H9 (cell line): ENCODE data around the gene DNAAF5. TPM values are rescaled to one million over a fixed set of nuclear protein-coding genes. Genes with fewer than 3 reads are reported as not detected.

Source experiments
- DNase-seq: peaks from one replicate; pipeline ENCODE4 v3.0.0-alpha.2; 2017
- H2AFZ ChIP-seq: one replicate; pipeline ENCODE4 v1.6.1; 2013; ENCODE audit warnings: mild to moderate bottlenecking, low read length, control low read depth, moderate library complexity
- H2AK5ac ChIP-seq: 2 replicates; pipeline ENCODE4 v1.6.1; 2013; ENCODE audit warnings: low read length, control low read depth, mixed read lengths; ENCODE audit not compliant: insufficient read length
- H2BK120ac ChIP-seq: one replicate; pipeline ENCODE4 v1.6.1; 2013; ENCODE audit warnings: low read depth, mild to moderate bottlenecking, low read length, control low read depth, inconsistent platforms; ENCODE audit not compliant: poor library complexity, severe bottlenecking
- H2BK12ac ChIP-seq: 2 replicates; pipeline ENCODE4 v1.6.1; 2013; ENCODE audit warnings: low read length, control low read depth, mixed read lengths, low read depth; ENCODE audit not compliant: insufficient read length
- H2BK15ac ChIP-seq: 2 replicates; pipeline ENCODE4 v1.6.1; 2013; ENCODE audit warnings: low read depth, low read length, control low read depth
- H2BK20ac ChIP-seq: one replicate; pipeline ENCODE4 v1.6.1; 2013; ENCODE audit warnings: low read depth, mild to moderate bottlenecking, low read length, control low read depth, inconsistent platforms; ENCODE audit not compliant: poor library complexity, severe bottlenecking
- H2BK5ac ChIP-seq: 2 replicates; pipeline ENCODE4 v1.6.1; 2013; ENCODE audit warnings: low read length, control low read depth, mixed read lengths; ENCODE audit not compliant: insufficient read length
- H3K14ac ChIP-seq: 2 replicates; pipeline ENCODE4 v1.6.1; 2013; ENCODE audit warnings: low read length, control low read depth; ENCODE audit not compliant: insufficient read depth
- H3K18ac ChIP-seq: 2 replicates; pipeline ENCODE4 v1.6.1; 2013; ENCODE audit warnings: low read depth, mild to moderate bottlenecking, mixed read lengths, low read length, control low read depth; ENCODE audit not compliant: insufficient read length
- H3K23ac ChIP-seq: 2 replicates; pipeline ENCODE4 v1.6.1; 2013; ENCODE audit warnings: low read length, control low read depth, mixed read lengths, low read depth; ENCODE audit not compliant: insufficient read length
- H3K23me2 ChIP-seq: 2 replicates; pipeline ENCODE4 v1.6.1; 2013; ENCODE audit warnings: low read depth, mild to moderate bottlenecking, mixed read lengths, low read length, control low read depth; ENCODE audit not compliant: insufficient read length, poor library complexity, severe bottlenecking
- H3K27ac ChIP-seq: 2 replicates; pipeline ENCODE4 v1.5.1; 2013; ENCODE audit warnings: low read length, control low read depth, mixed read lengths, low read depth; ENCODE audit not compliant: insufficient read length
- H3K27me3 ChIP-seq: 2 replicates; pipeline ENCODE4 v1.6.1; 2013; ENCODE audit warnings: low read length, control low read depth, inconsistent platforms; ENCODE audit not compliant: insufficient read depth
- H3K4ac ChIP-seq: 2 replicates; pipeline ENCODE4 v1.6.1; 2013; ENCODE audit warnings: low read depth, mild to moderate bottlenecking, control low read depth, inconsistent platforms, low read length, moderate library complexity
- H3K4me1 ChIP-seq: 2 replicates; pipeline ENCODE4 v1.6.1; 2013; ENCODE audit warnings: low read length, control low read depth, inconsistent platforms; ENCODE audit not compliant: insufficient read depth
- H3K4me2 ChIP-seq: 2 replicates; pipeline ENCODE4 v1.6.1; 2013; ENCODE audit warnings: low read length, control low read depth, mixed read lengths; ENCODE audit not compliant: insufficient read length, insufficient read depth
- H3K56ac ChIP-seq: 2 replicates; pipeline ENCODE4 v1.6.1; 2013; ENCODE audit warnings: low read depth, mild to moderate bottlenecking, mixed read lengths, low read length, control low read depth; ENCODE audit not compliant: insufficient read length
- H3K79me1 ChIP-seq: 2 replicates; pipeline ENCODE4 v1.6.1; 2013; ENCODE audit warnings: low read depth, mild to moderate bottlenecking, moderate library complexity, low read length, control low read depth, inconsistent platforms; ENCODE audit not compliant: insufficient read depth, poor library complexity, severe bottlenecking
- H3K79me2 ChIP-seq: 2 replicates; pipeline ENCODE4 v1.6.1; 2013; ENCODE audit warnings: low read length, control low read depth, inconsistent platforms; ENCODE audit not compliant: insufficient read depth
- H3K9ac ChIP-seq: 2 replicates; pipeline ENCODE4 v1.6.1; 2013; ENCODE audit warnings: low read length, control low read depth, mixed read lengths; ENCODE audit not compliant: insufficient read length; ENCODE audit errors: extremely low read depth
- H3K9me3 ChIP-seq: one replicate; pipeline ENCODE4 v1.6.1; 2013; ENCODE audit warnings: low read depth, low read length, inconsistent platforms; ENCODE audit not compliant: control insufficient read depth
- H3T11ph ChIP-seq: one replicate; pipeline ENCODE4 v1.6.1; 2013; ENCODE audit warnings: mild to moderate bottlenecking, low read length, control low read depth, inconsistent platforms
- H4K20me1 ChIP-seq: one replicate; pipeline ENCODE4 v1.6.1; 2013; ENCODE audit not compliant: control insufficient read depth, insufficient read length, insufficient read depth
- H4K5ac ChIP-seq: 2 replicates; pipeline ENCODE4 v1.6.1; 2013; ENCODE audit warnings: low read depth, mild to moderate bottlenecking, mixed read lengths, low read length, control low read depth; ENCODE audit not compliant: insufficient read length
- H4K8ac ChIP-seq: replicated peaks from 2 replicates; pipeline ENCODE4 v1.6.1; 2013; ENCODE audit warnings: low read length, control low read depth, mixed read lengths, low read depth; ENCODE audit not compliant: insufficient read length
- H4K91ac ChIP-seq: 2 replicates; pipeline ENCODE4 v1.6.1; 2013; ENCODE audit warnings: low read depth, mild to moderate bottlenecking, moderate library complexity, mixed read lengths, low read length, control low read depth; ENCODE audit not compliant: insufficient read length
- H3K27ac Mint-ChIP-seq, 3 experiments: 2 replicates in 2 of 3; 3 replicates in 1 of 3; pipeline ENCODE4 v1.8.0; 2020 to 2021; ENCODE audit warnings: mixed read lengths in 3 of 3, mild to moderate bottlenecking in 1 of 3, moderate library complexity in 1 of 3
- H3K27me3 Mint-ChIP-seq: 2 replicates; pipeline ENCODE4 v1.8.0; 2021; ENCODE audit warnings: low read depth, mild to moderate bottlenecking, moderate library complexity, mixed read lengths
- H3K36me3 Mint-ChIP-seq, 3 experiments: 2 replicates in 2 of 3; 3 replicates in 1 of 3; pipeline ENCODE4 v1.8.0; 2020 to 2021; ENCODE audit warnings: low read depth in 3 of 3, mixed read lengths in 3 of 3; ENCODE audit not compliant: insufficient read depth in 1 of 3
- H3K4me1 Mint-ChIP-seq, 2 experiments: 2 replicates each; pipeline ENCODE4 v1.8.0; 2020; ENCODE audit warnings: mixed read lengths in 2 of 2
- H3K4me3 Mint-ChIP-seq, 2 experiments: 2 replicates in 1 of 2; 3 replicates in 1 of 2; pipeline ENCODE4 v1.8.0; 2020 to 2021; ENCODE audit warnings: mild to moderate bottlenecking in 2 of 2, mixed read lengths in 2 of 2, moderate library complexity in 1 of 2
- H3K9me3 Mint-ChIP-seq, 2 experiments: 2 replicates in 1 of 2; 3 replicates in 1 of 2; pipeline ENCODE4 v1.8.0; 2020; ENCODE audit warnings: mild to moderate bottlenecking in 2 of 2, mixed read lengths in 2 of 2, moderate library complexity in 1 of 2
- CTCF ChIP-seq: fragments of 200-600 bp; sonication (generic); conservative IDR thresholded peaks from 3 replicates; pipeline ENCODE4 v1.8.0; 2021; ENCODE audit warnings: antibody characterized with exemption, mild to moderate bottlenecking
- WGBS: extraction: QIAGEN DNeasy Blood & Tissue Kit; methylation state at CpG from one replicate; pipeline ENCODE4 v1.1.7; 2013; ENCODE audit warnings: missing lambda C conversion rate, low lambda C conversion rate, mixed read lengths; ENCODE audit not compliant: insufficient read length; ENCODE audit errors: extremely low coverage; 5-methylcytosine and 5-hydroxymethylcytosine counted together
- total RNA-seq: library from RNA; stranded (reverse); gene quantifications from 2 replicates; pipeline ENCODE4 v1.2.1, GENCODE V29; 2021

The DNAAF5 gene
- total RNA-seq, 1 experiment from 2014 or later: 43.5 TPM

GRCh38 chr7:738723-739454 is 12.4 kb downstream of the DNAAF5 start:
- no peak overlapping the region for H3K4me3 Mint-ChIP-seq
- no peak overlapping the region for H3K56ac ChIP-seq
- no peak overlapping the region for H3K18ac ChIP-seq
- no peaks in the 10 kb centered on the region for H3K27me3 Mint-ChIP-seq
- H3K27ac Mint-ChIP-seq: peak overlapping the region in 1 of 3 experiments; percentile 21; a peak in 1 of 7 replicates
- H3K23me2 ChIP-seq: no peaks in the 10 kb centered on the region
- H3K4me1 ChIP-seq: no peaks in the 10 kb centered on the region
- no CpG with 5 or more reads among the region's 24 CpGs for WGBS
- H3K27ac ChIP-seq: no peak overlapping the region
- 0 out of 4 replicates have a peak, but pooled peaks cover 0 to 2% of the 10 kb centered on the region in 2 experiments for H3K4me1 Mint-ChIP-seq
- peaks cover 14% of the 10 kb centered on the region; the same call in 1 of the 2 replicates for H3K79me2 ChIP-seq
- H3K4me2 ChIP-seq: no peak overlapping the region
- H2BK20ac ChIP-seq: no peak overlapping the region
- no peak overlapping the region for H2BK12ac ChIP-seq
- H3K14ac ChIP-seq: no peak overlapping the region
- no peak overlapping the region for H3K9ac ChIP-seq
- H3K79me1 ChIP-seq: peaks cover 2% of the 10 kb centered on the region
- no peak overlapping the region for H2BK15ac ChIP-seq
- H3K36me3 Mint-ChIP-seq: peaks cover 20 to 28% (median 21%) of the 10 kb centered on the region in 3 experiments; a peak in 6 of 7 replicates
- H4K91ac ChIP-seq: no peak overlapping the region
- no peaks in the 10 kb centered on the region for H3K27me3 ChIP-seq
- TF ChIP-seq CTCF: no peak
- no peaks in the 10 kb centered on the region; a peak in 2 of 5 replicates for H3K9me3 Mint-ChIP-seq
- no peak overlapping the region for H4K8ac ChIP-seq
- no peak overlapping the region for H2AFZ ChIP-seq
- peaks cover 15% of the 10 kb centered on the region for H3K9me3 ChIP-seq
- H3K4ac ChIP-seq: no peak overlapping the region
- H3T11ph ChIP-seq: no peak overlapping the region
- DNase-seq: no peak
- no peak overlapping the region for H4K5ac ChIP-seq
- H4K20me1 ChIP-seq: no peaks in the 10 kb centered on the region
- no peak overlapping the region for H2BK120ac ChIP-seq
- H2AK5ac ChIP-seq: no peak overlapping the region
- no peak overlapping the region for H3K23ac ChIP-seq
- H2BK5ac ChIP-seq: no peak overlapping the region
